Neural crest cell (in vitro differentiated cells): ENCODE results near the gene TEPSIN. TPM values are rescaled to one million over a fixed set of nuclear protein-coding genes. Genes with fewer than 3 reads are reported as not detected.

Experiments
- DNase-seq: peaks from one replicate; pipeline ENCODE4 v3.0.0; 2021; ENCODE audit warnings: low read depth, mixed read lengths, low spot score
- H3K27ac Mint-ChIP-seq: one replicate; pipeline ENCODE4 v1.8.0; 2021; ENCODE audit warnings: mild to moderate bottlenecking, mixed read lengths; ENCODE audit not compliant: unreplicated experiment
- H3K27me3 Mint-ChIP-seq: 2 replicates; pipeline ENCODE4 v1.8.0; 2021; ENCODE audit warnings: low read depth, mild to moderate bottlenecking, mixed read lengths
- H3K36me3 Mint-ChIP-seq: 2 replicates; pipeline ENCODE4 v1.8.0; 2021; ENCODE audit warnings: low read depth, mild to moderate bottlenecking, mixed read lengths
- H3K4me1 Mint-ChIP-seq: 2 replicates; pipeline ENCODE4 v1.8.0; 2021; ENCODE audit warnings: mixed read lengths
- H3K4me3 Mint-ChIP-seq: one replicate; pipeline ENCODE4 v1.8.0; 2021; ENCODE audit warnings: mild to moderate bottlenecking, mixed read lengths
- H3K9me3 Mint-ChIP-seq: 2 replicates; pipeline ENCODE4 v1.8.0; 2021; ENCODE audit warnings: mixed read lengths
- total RNA-seq: library from RNA; stranded (reverse); gene quantifications from 2 replicates; pipeline ENCODE4 v1.2.1, GENCODE V29; 2021
- TF ChIP-seq, protein P1 (sequence below): fragments of 200-600 bp; sonication (generic); conservative IDR thresholded peaks from 2 replicates; pipeline ENCODE4 v1.5.0; 2021; ENCODE audit warnings: antibody characterized with exemption, mild to moderate bottlenecking

TEPSIN gene
- total RNA-seq, 1 donor from 2014 or later = 40.4 TPM

DNA sequence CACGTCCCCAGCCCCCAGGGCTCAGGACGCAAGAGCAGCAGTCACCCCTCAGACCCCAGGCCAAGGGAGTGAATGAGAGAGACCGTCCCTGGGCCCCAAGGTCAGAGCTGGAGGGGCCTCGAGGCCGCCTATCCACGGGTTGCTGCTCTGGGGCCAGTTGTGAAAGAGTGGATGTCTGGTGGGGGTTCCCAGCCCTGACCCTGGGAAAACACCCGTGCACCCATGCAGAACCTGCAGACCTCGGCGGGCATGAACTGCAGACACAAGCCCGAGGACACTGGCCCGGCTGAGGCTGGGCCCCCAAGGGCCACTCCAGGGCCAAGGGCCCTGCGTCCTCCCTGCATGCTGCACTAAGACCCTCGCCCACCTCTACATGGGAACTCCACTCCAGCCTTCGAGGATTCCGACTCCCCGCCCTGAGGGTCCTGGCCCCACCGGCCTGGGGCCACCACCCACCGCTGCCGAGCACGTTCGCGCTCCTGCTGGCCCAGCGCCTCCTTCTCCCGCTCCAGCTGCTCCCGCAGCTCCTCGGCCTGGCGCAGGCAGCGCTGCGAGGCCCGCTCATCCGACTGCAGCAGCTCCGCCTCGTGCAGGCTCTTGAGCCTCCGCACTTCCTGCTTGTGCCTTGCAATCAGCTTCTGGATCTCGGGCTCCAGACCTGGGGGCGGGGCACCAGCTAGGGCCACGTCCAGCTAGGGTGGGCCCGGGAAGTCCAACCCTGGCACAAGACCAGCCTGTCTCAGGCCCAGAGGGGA lies 45.2 kb downstream of the TEPSIN start:
- H3K27ac Mint-ChIP-seq = no peak overlapping the region

DNA sequence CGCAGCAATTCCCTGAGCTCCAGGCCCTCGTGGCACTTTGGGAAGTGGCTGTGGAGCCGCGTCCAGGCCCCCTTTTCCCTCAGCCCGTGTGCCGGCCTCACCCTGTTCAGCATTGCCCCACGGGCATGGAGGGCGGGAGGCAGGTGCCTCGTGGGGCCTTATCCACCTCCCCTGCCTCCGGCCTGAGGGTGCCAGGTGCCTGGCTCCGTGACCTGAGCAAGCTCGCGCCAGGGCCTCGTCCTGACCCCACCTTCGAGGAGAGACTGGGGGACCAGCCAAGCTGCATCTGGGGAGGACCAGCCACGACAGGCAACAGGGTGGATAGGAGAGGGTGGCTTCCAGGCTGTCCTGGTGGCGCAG lies 45.8 kb downstream of the TEPSIN start:
- Mint-ChIP-seq H3K27me3 (no peaks in the 10 kb centered on the region), H3K9me3 (no peaks in the 10 kb centered on the region), H3K27ac (no peak overlapping the region), H3K4me1 (no peaks in the 10 kb centered on the region), H3K36me3 (no peaks in the 10 kb centered on the region), H3K4me3 (no peak overlapping the region)
- no peak for DNase-seq
- TF ChIP-seq, protein P1, sequence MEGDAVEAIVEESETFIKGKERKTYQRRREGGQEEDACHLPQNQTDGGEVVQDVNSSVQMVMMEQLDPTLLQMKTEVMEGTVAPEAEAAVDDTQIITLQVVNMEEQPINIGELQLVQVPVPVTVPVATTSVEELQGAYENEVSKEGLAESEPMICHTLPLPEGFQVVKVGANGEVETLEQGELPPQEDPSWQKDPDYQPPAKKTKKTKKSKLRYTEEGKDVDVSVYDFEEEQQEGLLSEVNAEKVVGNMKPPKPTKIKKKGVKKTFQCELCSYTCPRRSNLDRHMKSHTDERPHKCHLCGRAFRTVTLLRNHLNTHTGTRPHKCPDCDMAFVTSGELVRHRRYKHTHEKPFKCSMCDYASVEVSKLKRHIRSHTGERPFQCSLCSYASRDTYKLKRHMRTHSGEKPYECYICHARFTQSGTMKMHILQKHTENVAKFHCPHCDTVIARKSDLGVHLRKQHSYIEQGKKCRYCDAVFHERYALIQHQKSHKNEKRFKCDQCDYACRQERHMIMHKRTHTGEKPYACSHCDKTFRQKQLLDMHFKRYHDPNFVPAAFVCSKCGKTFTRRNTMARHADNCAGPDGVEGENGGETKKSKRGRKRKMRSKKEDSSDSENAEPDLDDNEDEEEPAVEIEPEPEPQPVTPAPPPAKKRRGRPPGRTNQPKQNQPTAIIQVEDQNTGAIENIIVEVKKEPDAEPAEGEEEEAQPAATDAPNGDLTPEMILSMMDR = no peak

More for the DNA sequence above, 45.2 kb downstream of the TEPSIN start:
- H3K4me3 Mint-ChIP-seq = no peak overlapping the region
- TF ChIP-seq, protein P1 = no peak
- no peaks in the 10 kb centered on the region for H3K4me1 Mint-ChIP-seq
- no peak for DNase-seq
- no peaks in the 10 kb centered on the region for H3K9me3 Mint-ChIP-seq
- no peaks in the 10 kb centered on the region for H3K27me3 Mint-ChIP-seq
- H3K36me3 Mint-ChIP-seq = no peaks in the 10 kb centered on the region

DNA sequence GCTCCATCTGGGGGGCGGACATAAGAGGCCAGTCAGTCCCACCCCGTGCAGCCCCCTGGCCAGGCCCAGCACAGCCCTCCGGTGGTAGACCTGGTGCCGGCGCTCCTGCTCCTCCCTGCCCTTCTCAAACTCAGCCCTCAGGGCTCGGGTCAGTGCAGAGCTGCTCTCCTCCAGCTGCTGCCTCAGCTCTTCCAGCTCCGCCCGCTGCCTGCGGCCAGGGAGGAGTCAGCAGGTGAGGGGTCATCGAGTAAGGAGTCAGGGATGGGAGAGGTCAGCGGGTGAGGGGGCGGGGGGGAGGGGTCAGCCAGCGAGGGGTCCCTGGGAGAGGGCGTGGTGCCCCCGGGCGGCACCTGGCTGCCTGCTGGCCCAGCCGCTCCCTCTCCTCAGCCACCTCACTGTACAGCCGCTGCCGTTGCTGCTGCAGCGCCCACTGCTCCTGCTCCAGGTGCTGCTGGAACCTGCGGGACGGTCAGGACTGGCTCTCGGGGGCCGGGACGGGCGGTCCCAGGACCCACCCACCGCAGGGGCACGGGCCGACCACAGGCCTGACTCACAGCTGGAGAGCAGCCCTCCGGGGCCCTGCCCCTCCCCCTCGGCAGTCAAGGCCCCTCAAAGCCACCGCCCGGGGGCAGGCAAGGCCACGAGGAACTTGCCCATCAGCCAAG lies 46.3 kb downstream of the TEPSIN start:
- DNase-seq = no peak
- Mint-ChIP-seq H3K4me3 (no peak overlapping the region), H3K9me3 (no peaks in the 10 kb centered on the region), H3K4me1 (no peaks in the 10 kb centered on the region), H3K27me3 (no peaks in the 10 kb centered on the region), H3K36me3 (no peaks in the 10 kb centered on the region), H3K27ac (no peak overlapping the region)
- TF ChIP-seq, protein P1 = no peak

GRCh38 chr17:81191646-81192045 lies 47.2 kb downstream of the TEPSIN start:
- Mint-ChIP-seq H3K27ac (no peak overlapping the region), H3K36me3 (no peaks in the 10 kb centered on the region), H3K9me3 (no peaks in the 10 kb centered on the region), H3K27me3 (no peaks in the 10 kb centered on the region), H3K4me1 (no peaks in the 10 kb centered on the region), H3K4me3 (no peak overlapping the region)
- TF ChIP-seq, protein P1 = no peak
- DNase-seq = no peak

DNA sequence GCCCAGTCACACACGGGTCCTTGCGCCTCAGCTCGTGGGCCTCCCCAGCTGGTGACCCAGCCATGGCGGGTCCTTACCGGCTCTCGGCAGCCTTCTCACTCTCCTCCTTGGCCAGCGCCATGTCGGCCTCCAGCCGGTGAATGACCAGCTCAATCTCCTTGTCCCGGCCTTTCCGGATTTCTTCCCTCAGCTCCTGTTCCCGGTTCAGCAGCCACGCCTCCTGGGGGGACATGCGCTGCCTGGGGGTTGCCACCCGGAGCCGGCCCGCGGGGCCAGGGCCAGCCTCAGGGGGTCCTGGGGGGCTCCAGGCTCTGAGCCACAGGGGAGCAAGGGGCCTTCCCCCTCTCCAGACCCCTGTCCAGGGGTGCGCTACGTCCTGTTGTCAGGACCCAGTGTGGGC lies 47.7 kb downstream of the TEPSIN start:
- Mint-ChIP-seq H3K4me3 (no peak overlapping the region), H3K27me3 (no peaks in the 10 kb centered on the region), H3K27ac (no peak overlapping the region), H3K4me1 (no peaks in the 10 kb centered on the region), H3K9me3 (no peaks in the 10 kb centered on the region), H3K36me3 (no peaks in the 10 kb centered on the region)
- TF ChIP-seq, protein P1 = no peak
- DNase-seq = no peak
